DMS79 treated with DMSO at 0.1 percent for 48 hours (cell line): ENCODE data around the gene CAPN12.
"Not testable (repeated sequence)": the region's sequence is repeated elsewhere in the genome, so short reads cannot be mapped to it uniquely, and the experiment has no call there.

Experiments
- DNase-seq: peaks from one replicate; lab custom pipeline; 2025; lab: John Stamatoyannopoulos, UW

Gene CAPN12, protein sequence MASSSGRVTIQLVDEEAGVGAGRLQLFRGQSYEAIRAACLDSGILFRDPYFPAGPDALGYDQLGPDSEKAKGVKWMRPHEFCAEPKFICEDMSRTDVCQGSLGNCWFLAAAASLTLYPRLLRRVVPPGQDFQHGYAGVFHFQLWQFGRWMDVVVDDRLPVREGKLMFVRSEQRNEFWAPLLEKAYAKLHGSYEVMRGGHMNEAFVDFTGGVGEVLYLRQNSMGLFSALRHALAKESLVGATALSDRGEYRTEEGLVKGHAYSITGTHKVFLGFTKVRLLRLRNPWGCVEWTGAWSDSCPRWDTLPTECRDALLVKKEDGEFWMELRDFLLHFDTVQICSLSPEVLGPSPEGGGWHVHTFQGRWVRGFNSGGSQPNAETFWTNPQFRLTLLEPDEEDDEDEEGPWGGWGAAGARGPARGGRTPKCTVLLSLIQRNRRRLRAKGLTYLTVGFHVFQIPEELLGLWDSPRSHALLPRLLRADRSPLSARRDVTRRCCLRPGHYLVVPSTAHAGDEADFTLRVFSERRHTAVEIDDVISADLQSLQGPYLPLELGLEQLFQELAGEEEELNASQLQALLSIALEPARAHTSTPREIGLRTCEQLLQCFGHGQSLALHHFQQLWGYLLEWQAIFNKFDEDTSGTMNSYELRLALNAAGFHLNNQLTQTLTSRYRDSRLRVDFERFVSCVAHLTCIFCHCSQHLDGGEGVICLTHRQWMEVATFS

DNA sequence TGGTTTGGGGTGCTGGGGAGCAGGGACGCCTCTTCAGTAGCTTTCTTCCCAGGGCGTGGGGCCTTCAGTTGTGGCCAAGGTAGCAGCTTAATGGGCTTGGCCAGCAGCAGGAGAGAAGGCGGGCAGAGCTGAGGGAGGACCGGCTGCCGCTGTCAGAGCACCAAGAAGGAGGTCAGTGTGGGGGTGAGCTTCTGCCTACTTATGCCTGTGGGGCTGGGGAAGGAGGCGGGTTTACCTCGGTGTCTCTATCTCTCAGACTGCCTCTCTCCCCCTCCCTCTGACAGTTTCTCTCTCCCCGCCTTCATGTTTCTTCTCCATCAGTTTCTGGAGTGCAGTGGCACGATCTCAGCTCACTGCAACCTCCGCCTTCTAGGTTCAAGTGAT is at the start of gene CAPN12:
CAPN12 (minus strand) TSS at position 177 of the 384 bp plus-strand sequence. CDS start 309 bp downstream, outside the sequence.
- DNase-seq = no peak

GRCh38 chr19:38793671-38794070 is 49.4 kb upstream of the CAPN12 start:
- no peak for DNase-seq

DNA sequence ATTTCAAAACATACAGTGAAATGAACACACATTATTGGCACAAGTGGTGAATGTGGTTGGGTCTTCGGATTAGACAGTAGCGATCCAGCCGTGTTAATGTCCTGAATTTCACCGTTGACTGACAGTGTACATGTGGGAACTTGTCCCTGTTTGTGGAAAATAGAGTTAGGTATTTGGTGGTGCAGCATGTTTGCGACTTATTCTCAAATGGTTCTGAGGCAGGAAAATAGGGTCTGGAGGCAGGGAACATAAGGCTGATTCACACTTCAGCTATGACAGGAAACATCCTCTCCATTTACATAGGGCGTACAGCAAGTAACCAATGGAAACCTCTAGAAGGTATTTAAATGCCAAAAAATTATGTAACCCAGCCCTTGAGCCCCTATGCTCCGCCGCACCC is 48.9 kb upstream of the CAPN12 start:
- peak; percentile 57 for DNase-seq

DNA sequence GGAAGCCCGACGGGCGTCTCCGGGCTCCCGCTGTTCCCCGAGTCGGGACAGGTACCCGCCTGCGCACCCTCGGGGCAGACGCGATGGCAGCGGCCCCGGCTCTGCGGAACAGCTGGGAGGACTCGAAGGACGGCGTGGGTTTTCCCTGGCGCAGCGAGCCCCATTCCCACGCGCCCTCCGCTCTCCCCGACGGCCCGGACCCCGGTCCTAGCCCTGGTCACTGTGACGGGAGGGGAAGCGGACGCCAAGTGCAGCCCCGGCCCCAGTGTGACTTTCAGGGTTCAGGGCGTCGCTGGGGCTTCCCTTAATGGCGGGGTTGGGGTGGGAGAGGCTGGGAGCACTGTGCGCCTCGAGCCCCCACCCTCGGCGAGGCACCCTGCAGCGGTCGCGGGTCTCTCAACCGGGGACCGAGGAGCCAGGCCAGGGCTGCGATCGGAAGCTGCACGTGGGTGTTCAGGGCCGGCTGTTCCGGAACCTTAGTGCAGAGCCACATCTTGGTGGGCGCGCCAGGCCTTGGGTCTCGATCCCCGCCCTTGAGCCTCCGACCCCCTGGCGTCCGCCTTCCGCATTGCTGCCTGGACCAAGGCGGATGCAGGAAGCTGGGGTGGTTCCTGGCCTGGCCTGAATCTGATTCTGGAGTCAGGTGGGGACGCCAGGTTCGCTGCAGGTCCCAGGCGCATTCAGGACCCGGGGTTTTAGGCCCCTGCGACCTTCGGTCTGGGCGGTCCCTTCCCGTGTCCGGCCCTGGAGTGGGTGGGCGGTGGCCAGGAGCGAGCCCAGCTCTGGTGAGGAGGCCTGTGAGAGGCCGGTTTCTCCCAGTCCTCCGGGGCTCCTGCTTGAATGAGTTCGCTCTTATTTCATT is 48.2 kb upstream of the CAPN12 start:
- no peak for DNase-seq

GRCh38 chr19:38791451-38792064 is 47.3 kb upstream of the CAPN12 start:
- not testable (repeated sequence) for DNase-seq

GRCh38 chr19:38790507-38791403 is 46.5 kb upstream of the CAPN12 start:
- DNase-seq = not testable (repeated sequence)

- no peak for DNase-seq
Observed at GRCh38 chr19:38788478-38789243, 44.4 kb upstream of the CAPN12 start, which contains the start of gene LGALS7B. TSS of gene LGALS7B (plus strand) at chr19:38789200. CDS start at chr19:38789227, 27 bp downstream.

- no peak for DNase-seq
Observed at GRCh38 chr19:38786572-38787265, 42.4 kb upstream of the CAPN12 start.

DNA sequence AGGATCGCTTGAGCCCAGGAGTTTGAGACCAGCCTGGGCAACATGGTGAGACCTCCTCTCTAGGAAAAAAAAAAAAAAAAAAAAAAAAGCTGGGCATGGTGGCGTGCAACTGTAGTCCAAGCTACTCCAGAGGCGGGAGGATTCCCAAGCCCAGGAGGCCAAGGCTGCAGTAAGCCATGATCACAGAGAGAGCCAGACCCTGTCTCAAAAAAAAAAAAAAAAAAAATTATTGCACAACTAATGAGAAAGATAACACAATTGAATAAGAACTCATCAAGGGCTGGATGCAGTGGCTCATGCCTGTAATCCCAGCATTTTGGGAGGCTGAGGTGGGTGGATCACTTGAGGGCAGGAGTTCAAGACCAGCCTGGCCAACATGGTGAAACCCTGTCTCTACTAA is 41.8 kb upstream of the CAPN12 start:
- DNase-seq = not testable (repeated sequence)

DNA sequence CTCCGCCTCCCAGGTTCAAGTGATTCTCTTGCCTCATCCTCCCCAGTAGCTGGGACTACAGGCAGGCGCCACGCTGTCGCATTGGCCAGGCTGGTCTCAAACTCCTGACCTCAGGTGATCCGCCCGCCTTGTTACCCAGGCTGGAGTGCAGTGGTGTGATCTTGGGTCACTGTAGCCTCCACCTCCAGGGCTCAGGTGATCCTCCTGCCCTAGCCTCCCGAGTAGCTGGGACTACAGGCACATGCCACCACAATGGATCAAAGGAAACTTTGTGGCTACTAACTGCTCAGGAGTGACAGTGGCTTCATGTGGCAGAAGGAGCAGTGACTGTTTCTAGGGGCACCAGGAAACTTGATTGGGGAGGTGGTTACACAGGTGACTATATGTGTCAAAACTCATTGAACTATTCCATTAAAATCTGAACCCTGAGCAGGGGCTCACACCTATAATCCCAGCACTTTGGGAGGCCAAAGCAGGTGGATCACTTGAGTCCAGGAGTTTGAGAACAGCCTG is 41.0 kb upstream of the CAPN12 start:
- DNase-seq = no peak

DNA sequence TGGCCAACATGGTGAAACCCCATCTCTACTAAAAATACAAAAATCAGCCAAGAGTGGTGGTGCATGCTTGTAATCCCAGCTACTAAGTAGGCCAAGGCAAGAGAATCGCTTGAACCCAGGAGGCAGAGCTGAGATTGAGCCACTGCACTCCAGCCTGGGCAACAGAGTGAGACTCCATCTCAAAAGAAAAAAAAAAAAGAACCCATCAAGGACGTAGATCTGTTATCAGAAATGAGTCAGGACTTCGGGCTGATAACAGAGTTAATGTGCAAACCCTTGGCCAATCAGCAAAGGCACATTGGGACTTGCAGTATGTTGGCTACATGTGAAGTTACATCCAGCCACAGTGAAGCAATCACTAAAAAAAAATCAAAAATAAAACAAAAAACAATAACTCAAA is 40.0 kb upstream of the CAPN12 start:
- DNase-seq = no peak

- DNase-seq = not testable (repeated sequence)
Observed at GRCh38 chr19:38782212-38782611, 37.9 kb upstream of the CAPN12 start.

DNA sequence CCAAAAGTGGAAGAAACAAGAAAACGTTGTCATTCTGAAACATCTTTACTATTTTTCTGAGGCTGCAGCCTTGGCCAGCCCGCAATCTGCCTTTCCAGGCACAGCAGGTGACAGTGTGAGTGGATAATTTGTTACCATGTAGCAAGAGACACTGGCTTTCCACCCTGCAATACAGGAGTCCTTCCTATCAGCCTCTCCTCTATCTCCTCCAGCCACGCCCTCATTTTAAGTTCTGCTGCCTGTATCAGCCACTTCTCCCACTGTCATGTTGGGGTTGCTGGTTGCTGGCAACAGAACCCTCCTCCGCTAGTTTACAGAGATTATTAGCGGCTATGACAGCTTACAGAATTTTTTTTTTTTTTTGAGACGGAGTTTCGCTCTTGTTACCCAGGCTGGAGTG is 36.8 kb upstream of the CAPN12 start:
- DNase-seq = no peak

GRCh38 chr19:38780443-38780842 is 36.2 kb upstream of the CAPN12 start:
- DNase-seq = no peak

GRCh38 chr19:38778733-38779132 is 34.5 kb upstream of the CAPN12 start:
- no peak for DNase-seq

GRCh38 chr19:38774181-38774950 is 30.1 kb upstream of the CAPN12 start:
- DNase-seq = no peak

- DNase-seq = no peak
Observed at GRCh38 chr19:38773469-38774177, 29.3 kb upstream of the CAPN12 start, which contains the start of gene LGALS7. TSS of gene LGALS7 (minus strand) at chr19:38773517. CDS start at chr19:38773492, 25 bp downstream.
